Esophagus squamous epithelium (tissue), 5 donors: ENCODE data around the gene TRIM41. TPM values are rescaled to one million over a fixed set of nuclear protein-coding genes. Genes with fewer than 3 reads are reported as not detected.
A peak's percentile ranks its signal among the peaks of the same experiment; 100 is the strongest.

Experiments used
- DNase-seq: peaks from one replicate; lab custom pipeline; 2025; lab: John Stamatoyannopoulos, UW
- H3K27ac ChIP-seq, 4 donors: fragments of 200-600 bp; sonication (generic); one replicate each; pipeline ENCODE4 v1.5.1; 2016 to 2019; ENCODE audit warnings: mild to moderate bottlenecking in 1 of 4
- H3K27me3 ChIP-seq, 4 donors: fragments of 200-600 bp; sonication (generic); 1 replicate in 3 of 4; 2 replicates in 1 of 4; pipeline versions ENCODE4 v1.5.1 to v1.6.0; 2017 to 2021; ENCODE audit warnings: antibody characterized with exemption in 1 of 4
- H3K36me3 ChIP-seq, 3 donors: fragments of 200-600 bp; sonication (generic); one replicate each; pipeline ENCODE4 v1.5.1; 2016 to 2019
- H3K4me1 ChIP-seq, 3 donors: fragments of 200-600 bp; sonication (generic); one replicate each; pipeline ENCODE4 v1.5.1; 2017 to 2019
- H3K4me3 ChIP-seq, 4 donors: fragments of 200-600 bp; sonication (generic); 1 replicate in 3 of 4; 2 replicates in 1 of 4; pipeline ENCODE4 v1.5.1; 2016 to 2019; ENCODE audit warnings: mild to moderate bottlenecking in 2 of 4, moderate library complexity in 1 of 4
- H3K9me3 ChIP-seq, 3 donors: fragments of 200-600 bp; sonication (generic); one replicate each; pipeline ENCODE4 v1.5.1; 2016 to 2019
- CTCF ChIP-seq, 6 experiments: fragments of 450-650 bp in 4 of 6; fragments of 200-600 bp in 2 of 6; sonication (generic) in 2 of 6; IDR thresholded peaks; one replicate each; pipeline ENCODE4 v1.5.1; 2016 to 2019; ENCODE audit warnings: antibody characterized with exemption in 6 of 6, mild to moderate bottlenecking in 4 of 6, moderate library complexity in 4 of 6
- POLR2A ChIP-seq, 4 donors: fragments of 450-650 bp; IDR thresholded peaks; one replicate each; pipeline ENCODE4 v1.6.1; 2017; ENCODE audit warnings: antibody characterized with exemption in 4 of 4, mild to moderate bottlenecking in 4 of 4, moderate library complexity in 3 of 4
- WGBS, 2 donors: methylation state at CpG; one replicate each; pipeline ENCODE4 v1.1.5; 2018; 5-methylcytosine and 5-hydroxymethylcytosine counted together
- intact Hi-C: fragments of 100-400 bp; cut with DNase I; formaldehyde crosslinking; loops from one replicate; pipeline ENCODE4 v1.15.0; 2022
- total RNA-seq, 4 donors: library from RNA; depleted of rRNA; stranded (reverse); fragments of >200 nt; gene quantifications; one replicate each; pipeline ENCODE4 v1.1.0, GENCODE V29; 2016
- donor health status: DM: yes; HTN: yes; CAD: no.

Gene TRIM41
- total RNA-seq, 4 donors from 2014 or later: 12.0 to 22.1 (median 13.8) TPM

DNA sequence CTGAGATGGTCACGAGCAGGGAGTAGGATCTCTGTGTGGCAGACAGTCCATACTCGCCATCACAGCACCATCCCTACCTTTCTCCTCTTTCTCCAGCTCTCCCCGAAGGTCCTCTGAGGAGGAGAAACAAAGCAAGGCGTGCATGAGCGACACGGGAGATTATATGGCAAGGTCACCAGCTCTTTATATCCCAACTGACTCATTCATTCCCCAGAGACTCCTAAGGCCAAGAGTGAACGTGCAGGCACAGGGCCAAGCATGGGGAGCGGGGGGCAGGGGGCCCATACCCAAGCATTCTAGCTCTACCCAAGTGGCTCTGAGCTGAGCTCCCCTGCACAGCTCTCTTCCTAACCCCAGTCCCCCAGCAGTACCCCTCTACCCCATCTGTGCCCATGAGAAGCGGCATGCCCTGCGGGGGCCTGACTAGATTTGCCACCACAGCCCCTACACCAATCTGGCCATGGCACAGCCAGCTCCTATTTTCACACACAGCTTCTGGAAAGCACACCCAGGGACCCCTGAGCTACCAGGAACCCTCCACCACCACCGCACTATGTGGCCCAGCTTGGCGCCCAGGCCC, 24.9 kb upstream of the TRIM41 start:
- H3K4me1 ChIP-seq: peaks cover under 1 to 15% (median 7%) of the 10 kb centered on the region in 3 donors
- H3K27ac ChIP-seq: no peak overlapping the region
- H3K4me3 ChIP-seq: no peak overlapping the region
- WGBS, 2 donors: 77 to 80% methylated on average over 10 of the region's 12 CpGs
- TF ChIP-seq POLR2A (IDR thresholded peaks at IDR 0.05): no peak
- no peak for DNase-seq
- H3K36me3 ChIP-seq: peaks cover 0 to 68% (median 4%) of the 10 kb centered on the region in 3 donors
- H3K9me3 ChIP-seq: no peaks in the 10 kb centered on the region
- H3K27me3 ChIP-seq: no peaks in the 10 kb centered on the region
- intact Hi-C loops: no loop called here

DNA sequence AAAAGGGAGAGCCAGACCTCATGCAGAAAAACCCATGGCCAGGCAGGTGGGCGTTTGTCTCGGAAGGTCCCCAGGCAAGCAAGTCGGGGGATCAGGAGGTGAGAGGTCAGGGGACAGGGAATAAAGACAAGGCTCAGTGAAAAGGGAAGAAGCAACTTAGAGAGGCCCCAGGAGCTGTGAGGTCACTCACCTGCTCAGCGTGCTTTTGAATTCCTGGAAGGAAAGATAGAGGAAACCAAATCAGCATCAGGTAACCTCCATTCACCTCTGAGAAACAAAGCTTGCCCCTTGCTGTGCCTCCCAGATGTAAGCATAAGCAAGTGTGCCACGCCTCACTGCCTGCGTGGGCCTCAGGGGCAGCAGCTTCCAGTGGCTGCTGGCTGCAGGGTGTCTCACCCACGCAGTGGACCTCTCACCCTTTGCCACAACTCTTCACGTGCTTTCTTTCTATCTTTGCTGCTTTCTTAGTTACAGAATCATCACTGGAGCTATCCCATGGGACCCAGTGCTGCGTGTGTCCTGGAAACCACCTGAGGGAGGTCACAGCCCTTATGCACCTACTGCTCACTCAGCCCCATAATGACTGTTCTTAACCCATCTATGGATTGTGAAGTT, 24.1 kb upstream of the TRIM41 start:
- Histone ChIP-seq H3K27me3 (no peaks in the 10 kb centered on the region), H3K4me3 (no peak overlapping the region), H3K4me1 (peaks cover 6 to 23% (median 15%) of the 10 kb centered on the region in 3 donors), H3K36me3 (peaks cover 0 to 66% (median 4%) of the 10 kb centered on the region in 3 donors), H3K9me3 (no peaks in the 10 kb centered on the region), H3K27ac (no peak overlapping the region)
- 74 to 75% methylated on average over 9 of the region's 9 CpGs for WGBS, 2 donors
- TF ChIP-seq CTCF (IDR thresholded peaks at IDR 0.05): no peak
- TF ChIP-seq POLR2A (IDR thresholded peaks at IDR 0.05): no peak
- DNase-seq: no peak
- intact Hi-C loops: no loop called here

DNA sequence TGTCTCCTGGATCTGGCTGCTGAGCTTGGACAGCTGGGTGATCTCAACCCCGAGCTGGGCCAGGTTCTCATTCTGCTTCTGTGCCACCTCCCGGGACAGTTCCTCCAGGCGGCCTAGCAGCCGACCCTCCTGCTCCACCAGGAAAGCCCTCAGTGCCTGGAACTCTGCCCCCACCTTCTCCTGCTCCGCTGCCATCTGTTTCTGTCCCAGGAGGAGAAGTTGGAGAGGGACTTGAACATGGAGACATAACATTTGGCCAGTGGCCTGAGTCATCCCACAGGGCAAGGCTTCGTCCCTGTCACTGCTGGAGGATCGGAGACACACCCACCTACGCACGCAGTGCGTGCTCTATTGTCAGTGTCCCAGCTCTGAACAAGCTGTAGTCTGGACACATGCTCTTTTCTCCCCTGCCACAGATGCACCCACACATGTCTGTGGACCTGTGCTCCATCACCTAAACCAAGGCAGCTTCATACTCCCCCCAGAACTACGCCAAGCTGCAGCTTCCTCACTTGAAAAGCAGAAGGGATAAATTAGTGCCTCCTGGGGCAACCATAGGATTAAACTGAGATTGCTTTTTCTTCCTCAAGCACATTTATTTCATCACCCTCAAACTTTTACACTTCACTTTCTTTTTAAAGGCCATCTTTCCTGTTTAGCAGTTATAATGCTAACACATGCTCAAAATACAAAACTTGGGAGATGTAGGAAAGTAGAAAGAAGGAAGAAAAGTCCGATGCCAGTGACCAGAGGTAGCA, 23.0 kb upstream of the TRIM41 start:
- H3K4me3 ChIP-seq: no peak overlapping the region
- peaks cover 0 to 55% (median 4%) of the 10 kb centered on the region in 3 donors for H3K36me3 ChIP-seq
- H3K9me3 ChIP-seq: no peaks in the 10 kb centered on the region
- no peak overlapping the region for H3K27ac ChIP-seq
- 80 to 91% methylated on average over 8 to 10 of the region's 12 CpGs for WGBS, 2 donors
- intact Hi-C loops: no loop called here
- TF ChIP-seq POLR2A (IDR thresholded peaks at IDR 0.05) (no peak), CTCF (IDR thresholded peaks at IDR 0.05) (no peak)
- DNase-seq: no peak
- peaks cover 6 to 33% (median 16%) of the 10 kb centered on the region in 3 donors for H3K4me1 ChIP-seq
- H3K27me3 ChIP-seq: no peaks in the 10 kb centered on the region

GRCh38 chr5:181200816-181201215, 22.3 kb upstream of the TRIM41 start:
- DNase-seq: no peak
- peaks cover 9 to 41% (median 24%) of the 10 kb centered on the region in 3 donors for H3K4me1 ChIP-seq
- H3K27me3 ChIP-seq: no peaks in the 10 kb centered on the region
- H3K27ac ChIP-seq: no peak overlapping the region
- TF ChIP-seq POLR2A (IDR thresholded peaks at IDR 0.05): no peak
- no peak for TF ChIP-seq CTCF (IDR thresholded peaks at IDR 0.05)
- WGBS, 2 donors: 70 to 91% methylated on average over 2 to 4 of the region's 4 CpGs
- H3K36me3 ChIP-seq: peaks cover 0 to 49% (median 4%) of the 10 kb centered on the region in 3 donors
- H3K4me3 ChIP-seq: no peak overlapping the region
- no peaks in the 10 kb centered on the region for H3K9me3 ChIP-seq
- intact Hi-C loops: no loop called here

DNA sequence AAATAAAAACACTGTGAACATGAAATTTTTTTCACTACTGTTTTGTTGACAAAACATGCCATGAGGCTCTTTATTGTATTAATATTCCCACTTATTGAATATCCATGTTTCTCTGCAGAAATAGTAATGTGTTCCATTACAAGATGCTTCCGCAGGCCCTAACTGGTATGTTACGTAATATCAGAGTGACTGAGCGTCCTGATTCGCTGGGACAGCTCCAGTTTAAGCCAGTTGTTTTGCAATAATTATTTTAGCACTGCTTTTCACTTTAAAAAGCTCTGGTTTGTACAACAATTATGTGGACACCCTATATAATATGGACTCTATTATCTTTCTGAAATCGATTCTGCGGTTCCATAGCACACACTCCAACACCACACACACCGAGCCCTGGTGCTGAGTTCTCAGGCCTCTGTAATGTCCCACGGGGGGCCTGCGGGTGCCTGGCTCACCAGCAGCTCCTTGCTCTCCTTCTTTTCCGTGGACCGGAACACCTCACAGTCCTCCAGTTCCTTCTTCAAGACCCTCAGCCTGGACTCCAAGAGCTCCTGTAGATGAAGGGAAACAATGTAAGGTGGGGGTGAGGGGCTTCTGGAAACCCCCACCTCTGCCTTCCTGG, 19.9 kb upstream of the TRIM41 start:
- TF ChIP-seq CTCF (IDR thresholded peaks at IDR 0.05) (no peak), POLR2A (IDR thresholded peaks at IDR 0.05) (no peak)
- intact Hi-C loops: no loop called here
- no peaks in the 10 kb centered on the region for H3K27me3 ChIP-seq
- H3K36me3 ChIP-seq: peaks cover 0 to 29% (median 4%) of the 10 kb centered on the region in 3 donors
- H3K27ac ChIP-seq: peak overlapping the region; percentile 83 to 91 (median 90)
- DNase-seq: no peak
- peaks cover 13 to 65% (median 32%) of the 10 kb centered on the region in 3 donors for H3K4me1 ChIP-seq
- WGBS, 2 donors: 46 to 53% methylated on average over 9 to 11 of the region's 11 CpGs
- peak overlapping the region; percentile 53 to 87 (median 84) for H3K4me3 ChIP-seq
- no peaks in the 10 kb centered on the region for H3K9me3 ChIP-seq
